NCI-H345 treated with DMSO at 0.1 percent for 48 hours (cell line): ENCODE measurements around the gene IFT43.

Experiments
- DNase-seq: peaks from one replicate; lab custom pipeline; 2025; ENCODE audit not compliant: unreplicated experiment; lab: John Stamatoyannopoulos, UW

IFT43 gene

GRCh38 chr14:75979648-75980565 is 5.7 kb upstream of the IFT43 start:
- no peak for DNase-seq

GRCh38 chr14:75980856-75981255 is 4.7 kb upstream of the IFT43 start:
- no peak for DNase-seq

- peak; percentile 19 for DNase-seq
Observed at GRCh38 chr14:75981426-75982265, 3.9 kb upstream of the IFT43 start, which contains the start of gene TGFB3. TSS of gene TGFB3 (minus strand) at chr14:75981995. CDS start at chr14:75980893, 1,102 bp downstream.

GRCh38 chr14:75982266-75983018 is 3.1 kb upstream of the IFT43 start:
- DNase-seq: peak; percentile 76

GRCh38 chr14:75983019-75983358 is 2.6 kb upstream of the IFT43 start:
- no peak for DNase-seq

- DNase-seq: no peak
Observed at GRCh38 chr14:75984674-75985073, 889 bp upstream of the IFT43 start.

GRCh38 chr14:75986439-75986765 is 839 bp downstream of the IFT43 start:
- DNase-seq: no peak

GRCh38 chr14:75987201-75987970 is 1.8 kb downstream of the IFT43 start:
- DNase-seq: no peak

- no peak for DNase-seq
Observed at GRCh38 chr14:75989134-75989533, 3.6 kb downstream of the IFT43 start.

- DNase-seq: no peak
Observed at GRCh38 chr14:75990297-75990696, 4.7 kb downstream of the IFT43 start.

GRCh38 chr14:75991753-75992152 is 6.2 kb downstream of the IFT43 start:
- DNase-seq: no peak

GRCh38 chr14:75993567-75994041 is 8.0 kb downstream of the IFT43 start:
- DNase-seq: no peak

- DNase-seq: no peak
Observed at GRCh38 chr14:75995372-75996041, 9.9 kb downstream of the IFT43 start.

GRCh38 chr14:75996488-75996887 is 10.9 kb downstream of the IFT43 start:
- DNase-seq: no peak

- no peak for DNase-seq
Observed at GRCh38 chr14:75999511-76000190, 14.1 kb downstream of the IFT43 start.

- DNase-seq: no peak
Observed at GRCh38 chr14:76002383-76002782, 16.8 kb downstream of the IFT43 start.

GRCh38 chr14:76006253-76006652 is 20.7 kb downstream of the IFT43 start:
- DNase-seq: no peak

GRCh38 chr14:76007379-76007778 is 21.8 kb downstream of the IFT43 start:
- no peak for DNase-seq

GRCh38 chr14:76007852-76008251 is 22.3 kb downstream of the IFT43 start:
- no peak for DNase-seq
